GM19455 (cell line): Measurements from ENCODE around the gene ETS2.

Experiments used
- ATAC-seq: cut with Tn5 transposase; IDR thresholded peaks from one replicate; pipeline ENCODE4 v1.9.1; 2021; ENCODE audit not compliant: unreplicated experiment

ETS2 gene

DNA sequence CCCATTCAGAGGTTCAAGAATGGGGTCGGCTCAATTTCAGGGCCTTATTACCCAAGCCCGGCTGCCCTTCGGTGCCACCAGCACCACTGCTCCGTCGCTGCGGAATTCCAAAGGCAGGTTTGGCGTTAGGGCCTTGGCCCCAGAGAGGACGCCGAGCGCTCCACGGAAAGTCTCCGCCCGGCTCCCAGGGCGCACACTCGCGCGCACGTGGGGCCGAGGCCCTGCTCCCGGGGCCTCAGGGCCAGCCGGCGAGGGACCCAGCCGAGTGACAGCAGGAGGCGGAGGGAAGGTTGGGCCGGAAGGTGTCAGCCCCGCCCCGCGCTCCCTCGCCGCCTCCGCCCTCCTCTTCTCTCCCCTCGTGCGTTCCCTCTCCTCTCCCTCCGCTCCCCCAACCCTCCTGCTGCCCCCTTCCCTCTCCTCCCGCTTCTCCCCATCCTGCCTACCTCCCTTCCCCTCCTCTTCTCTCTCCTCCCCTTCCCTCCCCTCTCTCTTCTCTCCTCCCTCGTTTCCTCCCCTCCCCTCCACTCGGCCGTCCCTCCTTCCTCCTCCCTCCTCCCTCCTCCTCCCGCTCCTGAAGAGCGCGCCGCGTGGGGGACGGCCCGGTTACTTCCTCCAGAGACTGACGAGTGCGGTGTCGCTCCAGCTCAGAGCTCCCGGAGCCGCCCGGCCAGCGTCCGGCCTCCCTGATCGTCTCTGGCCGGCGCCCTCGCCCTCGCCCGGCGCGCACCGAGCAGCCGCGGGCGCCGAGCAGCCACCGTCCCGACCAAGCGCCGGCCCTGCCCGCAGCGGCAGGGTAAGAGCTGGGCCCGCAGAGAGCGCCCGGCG lies at the start of gene ETS2:
TSS of gene ETS2 (plus strand) at position 602 of the 825 bp plus-strand sequence. CDS start 4,106 bp downstream, outside the sequence.
- ATAC-seq, result peak; percentile 68

- no peak for ATAC-seq
Measured at GRCh38 chr21:38756746-38757145, 49.0 kb upstream of the ETS2 start.

DNA sequence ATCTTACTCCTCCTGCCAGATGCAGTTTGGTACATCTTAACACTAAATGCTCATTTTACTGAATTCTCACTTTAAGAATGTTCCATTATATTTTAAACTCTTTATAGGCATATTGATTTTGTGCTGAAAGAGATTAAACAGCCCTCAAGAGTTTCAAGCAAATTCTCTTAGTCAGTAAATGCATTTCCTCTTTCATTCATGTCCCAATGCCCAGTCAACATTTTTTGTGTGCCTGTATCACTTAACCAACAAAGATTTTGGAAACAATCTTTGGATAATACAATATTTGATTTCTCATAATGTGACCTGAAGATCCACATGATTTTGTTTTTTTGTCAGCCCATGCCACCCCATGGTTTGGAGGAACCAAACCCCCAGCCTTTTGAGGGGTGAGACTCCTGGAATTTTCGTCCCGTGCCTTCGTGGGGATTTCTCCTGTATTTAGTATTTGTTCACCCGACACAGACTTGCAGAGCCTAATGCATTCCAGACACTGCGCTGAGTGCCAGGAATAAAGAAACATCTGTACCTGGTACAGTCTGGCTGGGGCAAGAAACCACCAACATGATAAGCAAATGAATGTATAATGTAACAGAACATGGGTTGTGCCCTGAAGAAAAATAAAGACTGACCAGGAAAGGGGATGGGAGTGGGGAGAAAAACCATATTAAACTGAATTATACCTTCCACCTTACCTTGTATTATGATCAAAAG lies 47.1 kb upstream of the ETS2 start:
- ATAC-seq, result no peak

- ATAC-seq, result no peak
Measured at GRCh38 chr21:38759413-38759812, 46.3 kb upstream of the ETS2 start.

DNA sequence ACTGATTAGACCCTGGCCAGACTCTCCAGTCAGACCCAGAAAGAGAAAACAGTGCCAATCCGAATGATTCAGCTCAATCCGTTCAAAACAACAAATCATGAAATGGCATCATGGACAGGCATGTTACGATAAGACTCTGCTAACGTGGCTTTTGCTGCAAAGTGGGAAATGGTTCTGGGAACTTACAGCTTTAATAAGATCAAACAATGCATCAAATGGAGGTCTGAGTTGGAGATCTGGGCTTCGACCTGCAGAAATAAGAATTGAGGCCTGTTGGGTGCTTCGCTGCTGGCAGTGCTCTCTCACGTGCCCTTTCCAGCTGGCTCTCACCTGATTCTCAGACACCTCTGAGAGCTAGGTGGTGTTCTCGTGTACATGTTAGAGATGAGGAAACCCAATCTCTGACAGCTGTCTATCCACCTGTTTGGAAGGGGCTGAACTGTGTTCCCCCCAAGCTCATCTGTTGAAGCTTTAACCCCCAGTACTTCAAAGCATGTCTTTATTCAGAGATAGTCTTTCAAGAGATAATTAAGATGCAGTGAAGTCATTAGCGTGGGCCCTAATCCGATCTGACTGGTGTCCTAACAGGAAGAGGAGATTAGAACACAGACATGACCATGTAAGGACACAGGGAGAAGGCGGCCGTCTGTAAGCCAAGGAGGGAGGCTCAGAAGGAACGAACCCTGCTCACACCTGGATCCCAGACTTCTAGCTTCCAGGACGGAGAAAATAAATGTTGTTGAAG lies 45.5 kb upstream of the ETS2 start:
- no peak for ATAC-seq

DNA sequence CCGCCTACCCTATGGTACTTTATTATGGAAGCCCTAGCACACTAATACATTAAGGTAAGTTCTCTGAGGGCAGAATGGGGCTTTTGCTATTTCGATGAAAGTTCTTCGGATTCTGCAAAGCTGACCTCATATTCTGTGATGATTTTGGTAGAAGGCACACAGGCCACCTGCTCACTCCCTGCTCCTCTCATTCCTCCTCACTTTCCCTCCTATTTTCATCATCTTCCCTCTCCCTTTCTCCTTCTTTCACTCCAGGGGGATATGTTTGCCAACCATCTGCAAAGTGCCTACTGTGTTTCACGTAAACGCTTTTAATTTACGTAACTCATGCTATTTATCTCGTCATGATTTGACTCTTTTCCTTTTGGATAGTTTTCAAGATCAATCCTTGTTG lies 45.0 kb upstream of the ETS2 start:
- no peak for ATAC-seq

- ATAC-seq, result no peak
Measured at GRCh38 chr21:38761531-38761930, 44.2 kb upstream of the ETS2 start.

GRCh38 chr21:38765056-38765455 lies 40.7 kb upstream of the ETS2 start:
- no peak for ATAC-seq

DNA sequence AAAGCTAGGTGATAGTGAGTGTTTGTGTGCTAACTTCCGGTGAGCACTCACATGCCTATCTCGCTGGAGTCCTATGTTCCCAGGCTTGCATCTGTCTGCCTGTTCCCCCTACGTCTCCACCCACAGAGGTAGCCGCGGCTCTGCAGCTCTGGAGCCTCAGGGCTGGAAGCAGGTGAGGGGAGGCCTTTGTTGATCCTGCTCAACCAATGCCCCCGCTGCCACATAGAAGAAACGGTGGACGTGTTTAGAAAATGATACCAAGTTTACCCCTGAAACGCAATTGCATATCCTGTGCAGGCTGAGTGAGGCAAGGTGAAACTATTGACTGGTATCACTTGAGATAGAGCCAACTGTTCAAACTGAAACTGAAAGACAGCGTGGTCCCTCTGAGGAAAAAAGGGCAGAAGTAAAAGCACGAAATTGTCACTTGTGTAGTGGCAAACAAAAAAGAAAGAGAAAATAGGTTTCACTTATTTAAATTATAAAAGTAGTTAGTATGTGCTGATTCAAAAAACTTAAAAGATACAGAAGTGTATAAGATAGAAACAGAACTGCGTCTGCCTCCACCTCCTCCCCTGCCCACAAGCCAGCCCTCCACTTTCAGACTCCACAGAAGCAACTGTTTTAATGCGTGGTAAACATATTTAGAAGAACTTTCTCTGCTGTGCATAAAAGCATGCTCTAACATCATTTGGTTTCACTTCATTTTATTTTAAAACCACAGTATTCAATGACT lies 38.6 kb upstream of the ETS2 start:
- peak; percentile 96 for ATAC-seq

DNA sequence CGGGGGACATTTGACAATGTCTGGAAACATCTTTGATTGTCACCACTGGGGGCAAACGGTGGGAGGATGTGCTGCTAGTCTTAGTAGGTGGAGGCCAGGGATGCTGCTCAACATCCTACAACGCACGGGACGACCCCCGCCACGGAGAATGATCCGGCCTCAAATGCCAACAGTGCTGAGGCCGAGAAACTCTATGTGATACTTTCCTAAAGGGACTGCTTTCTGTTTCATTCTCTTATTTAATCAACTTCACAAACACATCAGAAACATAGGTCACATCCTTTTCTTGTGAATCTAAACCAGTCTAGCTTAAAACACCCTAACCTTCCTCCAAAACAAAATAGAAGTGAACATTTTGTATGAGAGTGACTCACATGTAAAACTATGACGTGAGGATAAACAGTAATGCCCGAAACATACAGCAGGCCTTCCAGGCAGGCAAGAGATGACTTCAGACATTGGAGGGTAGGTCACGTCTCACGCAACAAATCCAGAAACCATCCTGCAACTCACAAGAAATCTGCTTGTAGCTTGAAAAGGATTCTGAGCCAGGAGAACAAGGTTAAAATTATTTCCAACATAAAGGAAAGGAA lies 37.2 kb upstream of the ETS2 start:
- no peak for ATAC-seq

DNA sequence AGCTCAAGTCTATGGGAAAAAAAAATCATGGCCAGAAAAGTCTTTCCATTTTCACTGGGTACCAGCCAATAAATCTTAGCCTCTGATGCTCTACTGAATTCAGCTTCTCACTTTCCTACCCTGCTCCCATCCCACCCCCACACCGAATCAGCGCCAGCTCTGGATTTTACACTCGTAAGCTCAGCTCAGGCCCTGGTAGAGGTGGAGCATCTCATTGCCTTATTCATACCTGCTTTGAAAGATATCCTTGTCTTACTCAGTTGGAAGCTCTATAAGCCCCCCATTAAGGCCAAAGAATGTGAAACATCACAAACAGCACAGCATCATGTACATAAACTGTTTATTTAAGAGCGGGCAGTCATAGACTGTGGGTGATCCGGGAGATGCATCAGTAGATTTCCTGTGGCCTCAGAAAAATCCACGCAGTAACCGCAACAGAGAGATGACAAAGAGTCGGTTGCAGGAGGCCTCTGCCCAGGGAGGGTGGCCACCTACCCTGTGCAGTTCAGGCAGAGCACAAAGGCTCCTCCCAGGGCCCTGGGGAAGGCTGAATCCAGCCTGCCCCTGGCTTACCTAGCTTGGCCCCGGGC lies 36.4 kb upstream of the ETS2 start:
- ATAC-seq, result no peak

DNA sequence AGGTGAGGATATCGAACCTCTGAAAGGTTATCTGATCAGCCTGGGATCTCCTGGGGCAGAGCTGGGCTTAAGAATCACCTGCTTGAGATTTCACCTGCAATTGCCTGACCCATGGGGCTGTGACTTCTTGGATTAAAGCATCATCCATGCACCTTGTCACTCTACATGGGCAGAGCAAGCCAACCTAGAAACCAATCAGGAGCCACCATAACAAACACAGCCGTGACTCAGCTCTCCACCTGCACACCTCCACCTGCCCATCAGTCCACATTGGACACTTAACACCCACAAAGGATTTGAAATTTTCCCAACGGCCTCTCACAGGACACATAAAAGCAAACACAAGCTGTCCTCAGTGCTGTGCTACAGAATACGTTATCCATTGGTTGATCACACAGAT lies 35.1 kb upstream of the ETS2 start:
- ATAC-seq, result no peak

DNA sequence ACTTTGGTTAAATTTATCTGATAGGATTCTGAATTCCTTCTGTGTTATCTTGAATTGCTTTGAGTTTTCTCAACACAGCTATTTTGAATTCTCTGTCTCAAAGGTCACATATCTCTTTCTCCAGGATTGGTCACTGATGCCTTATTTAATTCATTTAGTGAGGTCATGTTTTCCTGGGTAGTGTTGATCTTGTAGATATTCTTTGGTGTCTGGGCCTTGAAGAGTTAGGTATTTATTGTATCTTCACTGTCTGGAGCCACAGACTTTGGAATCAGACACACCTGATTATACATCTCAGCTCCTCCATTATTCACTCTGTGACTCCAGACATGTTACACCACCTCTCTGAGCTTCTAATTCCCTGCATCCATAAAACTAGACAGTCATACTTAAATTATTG lies 34.2 kb upstream of the ETS2 start:
- ATAC-seq, result no peak

- ATAC-seq, result no peak
Measured at GRCh38 chr21:38772646-38773045, 33.1 kb upstream of the ETS2 start.

DNA sequence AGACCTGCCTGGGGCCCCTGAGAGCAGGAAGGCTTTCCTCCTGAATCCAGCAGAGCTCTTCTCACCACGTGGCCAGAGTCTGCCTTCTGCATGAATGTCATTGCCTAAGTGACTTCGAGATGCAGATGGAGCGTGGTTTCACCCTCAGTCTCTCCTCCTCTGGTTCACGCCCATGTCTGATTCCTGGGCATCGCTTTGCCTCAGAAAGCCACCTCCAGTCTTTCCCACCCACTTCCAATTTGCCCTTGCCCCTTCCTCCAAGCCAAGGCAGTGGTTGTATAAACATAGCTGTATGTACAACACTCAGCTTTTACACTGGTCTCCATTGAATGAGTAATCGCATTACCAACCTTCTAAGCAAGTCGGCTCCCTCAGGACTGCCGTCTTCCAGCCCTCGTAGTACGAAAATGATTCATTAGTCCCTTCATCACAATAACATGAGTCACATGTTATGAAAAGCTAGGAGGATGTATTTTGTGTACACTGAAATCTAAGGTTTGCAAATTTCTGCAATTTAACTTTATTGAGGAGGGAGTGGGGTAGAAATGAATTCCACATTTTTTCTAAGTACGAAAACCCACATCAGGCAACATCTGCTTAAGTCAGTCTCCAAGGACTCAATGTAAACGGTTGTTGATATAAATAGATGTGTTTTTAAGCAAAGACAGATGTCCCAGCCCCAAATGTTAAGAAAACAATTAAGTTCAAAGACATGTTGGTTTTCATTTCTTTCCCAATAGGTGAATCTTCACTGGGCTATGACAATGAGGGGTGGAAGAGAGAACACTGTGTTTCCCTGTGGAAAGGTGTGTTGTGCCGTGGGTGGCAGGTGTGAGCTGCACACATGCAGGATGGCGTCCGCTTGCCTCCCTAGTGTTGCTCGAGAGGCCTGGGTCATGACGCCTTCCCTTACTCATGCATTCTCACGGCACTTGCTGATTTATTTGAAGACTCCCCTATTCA lies 32.3 kb upstream of the ETS2 start:
- no peak for ATAC-seq

GRCh38 chr21:38774152-38774551 lies 31.6 kb upstream of the ETS2 start:
- ATAC-seq, result no peak

DNA sequence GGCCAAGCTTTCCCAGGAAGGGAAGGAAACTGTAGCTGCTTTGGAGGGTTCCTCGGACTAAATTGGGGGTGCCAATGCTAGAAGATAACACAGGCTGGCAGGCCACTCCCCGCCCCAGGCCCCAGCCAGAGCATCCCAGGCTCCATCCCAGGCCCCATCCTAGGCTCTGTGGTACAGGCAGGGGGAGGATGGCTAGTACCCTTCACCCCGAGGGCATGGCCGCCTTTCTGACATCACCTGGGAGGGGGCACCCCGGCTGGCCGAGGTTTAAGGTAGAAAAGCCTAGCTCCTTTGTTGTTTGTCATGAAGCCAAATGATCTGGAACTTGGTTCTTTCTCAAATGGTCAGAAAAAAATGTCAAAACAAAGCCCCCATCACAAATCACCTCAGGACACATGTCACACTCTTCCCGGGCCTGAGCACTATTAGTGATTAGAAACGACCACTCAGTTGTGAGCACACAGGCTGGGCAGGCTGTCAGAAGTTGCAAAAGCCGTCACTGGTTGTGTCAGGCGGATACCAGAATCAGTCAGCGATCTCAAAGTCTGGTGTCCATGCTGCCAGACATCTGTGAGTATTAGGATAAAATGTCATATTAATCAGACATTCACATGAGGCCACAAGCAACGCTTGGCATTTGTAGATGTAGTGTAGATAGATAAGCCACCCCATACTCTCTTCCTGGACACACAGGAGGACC lies 31.0 kb upstream of the ETS2 start:
- ATAC-seq, result no peak

DNA sequence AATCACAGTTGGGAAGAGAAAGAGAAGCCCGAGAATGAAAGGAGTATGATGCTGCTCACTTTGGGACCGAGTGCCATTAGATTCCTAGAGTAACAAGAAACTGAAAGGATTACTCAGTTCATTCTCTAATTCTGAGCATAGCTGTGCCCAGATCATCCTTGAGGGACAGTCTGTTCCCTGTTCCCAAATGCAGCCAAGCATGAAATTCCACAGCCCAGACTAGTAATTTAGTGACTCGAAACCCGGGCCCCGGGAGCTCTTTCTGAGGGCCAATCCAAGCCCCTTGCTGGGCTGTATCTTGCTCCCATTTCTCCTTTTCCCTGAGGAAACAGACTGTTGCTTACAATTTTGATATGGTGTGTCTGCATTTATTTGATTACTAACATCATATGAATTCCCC lies 30.0 kb upstream of the ETS2 start:
- ATAC-seq, result no peak

GRCh38 chr21:38777015-38777414 lies 28.7 kb upstream of the ETS2 start:
- no peak for ATAC-seq
